SK-N-SH (cell line): ENCODE data around the gene CSKMT. TPM values are rescaled to one million over a fixed set of nuclear protein-coding genes. Genes with fewer than 3 reads are reported as not detected.
"Not testable (repeated sequence)": the region's sequence is repeated elsewhere in the genome, so short reads cannot be mapped to it uniquely, and the experiment has no call there.

Source experiments
- CTCF ChIA-PET: fragments of 300-600, 350-600 bp; formaldehyde crosslinking; extraction: SDS; loops from one replicate; lab custom pipeline; 2021; lab: Yijun Ruan, JAX
- POLR2A ChIA-PET: fragments of 350-600 bp; sonication (Branson Sonifier 250); formaldehyde crosslinking; extraction: SDS; loops from one replicate; lab custom pipeline; 2020; ENCODE audit warnings: antibody characterized with exemption, inconsistent platforms; lab: Yijun Ruan, JAX
- DNase-seq: peaks from one replicate; pipeline ENCODE4 v3.0.0; 2012
- H2AFZ ChIP-seq: fragments of 200-600 bp; sonication (generic); 2 replicates; pipeline ENCODE4 v1.8.1; 2016; ENCODE audit warnings: antibody characterized with exemption, mild to moderate bottlenecking, low read depth
- H3F3A ChIP-seq: fragments of 200-600 bp; sonication (generic); replicated peaks from 2 replicates; pipeline ENCODE3; 2016; ENCODE audit warnings: antibody characterized with exemption, mild to moderate bottlenecking; ENCODE audit not compliant: insufficient read depth
- H3K27ac ChIP-seq, 2 experiments: fragments of 200-500 bp in 1 of 2; fragments of 200-600 bp in 1 of 2; sonication (Bioruptor generic) in 1 of 2; sonication (generic), shearing (Covaris generic) in 1 of 2; 2 replicates each; pipeline versions ENCODE4 v1.5.1 to v1.6.1; 2014 to 2016; ENCODE audit warnings: low read depth in 2 of 2, inconsistent platforms in 1 of 2, low read length in 1 of 2, mild to moderate bottlenecking in 1 of 2, mixed read lengths in 1 of 2
- H3K27me3 ChIP-seq: fragments of 200-600 bp; sonication (generic), shearing (Covaris generic); 2 replicates; pipeline ENCODE4 v1.6.1; 2016; ENCODE audit warnings: mixed run types; ENCODE audit not compliant: insufficient read depth
- H3K36me3 ChIP-seq, 2 experiments: fragments of 200-500 bp in 1 of 2; fragments of 200-600 bp in 1 of 2; sonication (Bioruptor generic) in 1 of 2; sonication (generic) in 1 of 2; replicated peaks in 1 of 2; 2 replicates each; pipeline versions ENCODE3 to v1.5.1; 2014 to 2016; ENCODE audit warnings: low read length in 1 of 2, mild to moderate bottlenecking in 1 of 2; ENCODE audit not compliant: insufficient read depth in 2 of 2, control insufficient read depth in 1 of 2
- H3K4me1 ChIP-seq, 2 experiments: fragments of 200-500 bp in 1 of 2; fragments of 200-600 bp in 1 of 2; sonication (Bioruptor generic) in 1 of 2; sonication (generic), shearing (Covaris generic) in 1 of 2; 2 replicates each; pipeline versions ENCODE4 v1.5.1 to v1.6.1; 2014 to 2016; ENCODE audit warnings: low read depth in 1 of 2, low read length in 1 of 2, mixed run types in 1 of 2; ENCODE audit not compliant: insufficient read depth in 2 of 2, control insufficient read depth in 1 of 2
- H3K4me2 ChIP-seq: fragments of 200-600 bp; sonication (generic), shearing (Covaris generic); 2 replicates; pipeline ENCODE4 v1.6.1; 2017; ENCODE audit warnings: mixed run types
- H3K4me3 ChIP-seq, 2 experiments: fragments of 200-500 bp in 1 of 2; fragments of 200-600 bp in 1 of 2; sonication (Bioruptor generic) in 1 of 2; sonication (generic), shearing (Covaris generic) in 1 of 2; 2 replicates each; pipeline versions ENCODE4 v1.5.1 to v1.8.1; 2014 to 2016; ENCODE audit warnings: low read depth in 2 of 2, inconsistent platforms in 1 of 2, low read length in 1 of 2, mild to moderate bottlenecking in 1 of 2, mixed read lengths in 1 of 2, moderate library complexity in 1 of 2
- H3K79me2 ChIP-seq: fragments of 200-600 bp; sonication (generic); 2 replicates; pipeline ENCODE4 v1.8.1; 2017; ENCODE audit warnings: mild to moderate bottlenecking; ENCODE audit not compliant: insufficient read depth
- H3K9ac ChIP-seq: fragments of 200-600 bp; sonication (generic); 2 replicates; pipeline ENCODE4 v1.6.1; 2017; ENCODE audit warnings: mixed run types
- H3K9me2 ChIP-seq: fragments of 200-600 bp; sonication (generic); 2 replicates; pipeline ENCODE4 v1.6.1; 2017; ENCODE audit warnings: mixed run types
- H3K9me3 ChIP-seq: fragments of 200-600 bp; sonication (generic); 2 replicates; pipeline ENCODE4 v1.6.1; 2017; ENCODE audit warnings: mixed run types, mild to moderate bottlenecking, moderate library complexity
- H4K20me1 ChIP-seq: fragments of 200-600 bp; sonication (generic); 2 replicates; pipeline ENCODE4 v1.6.1; 2017; ENCODE audit warnings: mild to moderate bottlenecking, mixed run types; ENCODE audit not compliant: insufficient read depth
- JUND ChIP-seq: IDR thresholded peaks from 2 replicates; pipeline ENCODE4 v1.4.0; 2012
- MEF2A ChIP-seq: IDR thresholded peaks from 2 replicates; pipeline ENCODE4 v1.4.0; 2012; ENCODE audit warnings: low read depth, borderline replicate concordance
- MXI1 ChIP-seq: IDR thresholded peaks from 2 replicates; pipeline ENCODE4 v1.6.1; 2012; ENCODE audit warnings: mild to moderate bottlenecking, low read depth, low read length, improper control_type of control experiment
- RCOR1 ChIP-seq: fragments of 150-350 bp; IDR thresholded peaks from 2 replicates; pipeline ENCODE4 v1.6.1; 2017; ENCODE audit warnings: antibody characterized with exemption, low read length
- RFX5 ChIP-seq: IDR thresholded peaks from 2 replicates; pipeline ENCODE4 v1.6.1; 2012; ENCODE audit warnings: mild to moderate bottlenecking, improper control_type of control experiment, low read length
- RXRA ChIP-seq: IDR thresholded peaks from 2 replicates; pipeline ENCODE4 v1.4.0; 2012; ENCODE audit warnings: low read depth, mild to moderate bottlenecking, borderline replicate concordance
- TCF12 ChIP-seq: IDR thresholded peaks from 2 replicates; pipeline ENCODE4 v1.4.0; 2012
- WGBS: methylation state at CpG from one replicate; pipeline ENCODE4 v1.1.6; 2017; ENCODE audit warnings: low lambda C conversion rate; 5-methylcytosine and 5-hydroxymethylcytosine counted together
- polyA plus RNA-seq, 3 experiments: library from polyadenylated mRNA; depleted of rRNA; stranded (reverse); fragments of >200 nt; gene quantifications; 2 replicates each; pipeline ENCODE4 v1.2.3, GENCODE V29; 2012
- TF ChIP-seq, protein P1 (sequence below): fragments of 150-350 bp; IDR thresholded peaks from 2 replicates; pipeline ENCODE4 v1.6.1; 2016; ENCODE audit warnings: mild to moderate bottlenecking, low read depth, low read length
- TF ChIP-seq, protein P2 (sequence below): fragments of 150-350 bp; IDR thresholded peaks from 2 replicates; pipeline ENCODE4 v1.6.1; 2017; ENCODE audit warnings: antibody characterized with exemption, low read length, low read depth, borderline replicate concordance
- TF ChIP-seq, protein P3 (sequence below): IDR thresholded peaks from 2 replicates; pipeline ENCODE4 v1.4.0; 2012; ENCODE audit warnings: low read depth

The CSKMT gene
- polyA plus RNA-seq, 1 of the 3 experiments (the other 2 are of a cell fraction), result 11.1 TPM

DNA sequence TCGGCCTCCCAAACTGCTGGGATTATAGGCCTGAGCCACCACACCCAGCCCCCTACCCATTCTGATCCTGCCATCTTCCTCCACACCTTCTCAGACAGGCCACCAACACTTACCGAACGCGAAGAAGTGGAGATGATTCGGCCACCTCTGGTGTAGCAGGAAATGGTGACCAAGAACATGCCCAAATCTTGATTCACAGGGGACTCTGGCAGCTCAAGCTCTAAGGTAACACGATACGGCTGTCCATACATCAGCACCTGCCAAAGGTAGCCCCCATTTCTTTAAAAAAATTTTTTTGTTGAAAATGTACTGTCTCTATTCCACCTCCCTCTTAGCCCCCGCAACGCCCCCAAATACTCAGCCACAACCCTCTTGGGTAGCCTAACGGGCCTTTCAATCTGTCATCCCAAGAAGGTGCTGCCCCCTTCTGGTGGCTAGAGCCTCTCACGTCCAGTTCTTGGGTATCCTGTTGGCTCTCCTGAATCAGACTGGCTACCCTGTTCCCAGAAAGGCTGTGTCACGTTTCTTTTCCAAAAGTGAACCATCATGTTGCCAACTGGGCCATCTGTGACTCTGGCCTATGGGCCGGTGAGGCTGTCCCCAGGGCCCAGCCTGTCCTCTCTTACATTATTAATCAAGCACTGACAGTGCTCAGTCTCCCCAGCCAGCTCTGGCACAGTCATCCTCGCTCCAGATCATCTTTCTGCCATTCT is 29.5 kb downstream of the CSKMT start (continued):
- TF ChIP-seq MXI1, result 0 out of 2 replicates have a peak, but pooled peaks have one; percentile 35

DNA sequence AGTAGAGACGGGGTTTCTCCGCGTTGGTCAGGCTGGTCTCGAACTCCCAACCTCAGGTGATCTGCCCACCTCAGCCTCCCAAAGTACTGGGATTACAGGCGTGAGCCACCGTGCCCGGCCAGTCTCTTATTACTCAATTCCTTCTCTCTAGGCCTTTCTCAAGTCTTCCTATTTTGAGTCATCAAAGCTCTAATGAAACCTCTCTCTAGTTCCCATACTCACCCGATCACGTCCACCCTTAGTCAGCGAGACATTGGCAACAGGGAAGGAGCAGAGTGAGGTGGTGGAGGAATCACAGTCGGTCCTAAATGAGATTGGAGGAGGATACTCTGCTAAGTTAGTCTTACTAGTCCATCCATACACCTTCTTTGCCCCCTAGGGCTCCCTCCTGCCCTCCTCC is 37.1 kb downstream of the CSKMT start:
- no peak overlapping the region for H2AFZ ChIP-seq
- no peaks in the 10 kb centered on the region for H3K27me3 ChIP-seq
- no peak overlapping the region for H3K4me2 ChIP-seq
- ChIA-PET POLR2A (interaction anchor here (1.5 kb wide), 1 partner anchor 37 kb away, joined by 6 read pairs; the partner anchor contains the start of genes C11orf98 and CSKMT), CTCF (interaction anchor here (0.5 to 1.6 kb wide), 3 partner anchors 21 to 141 kb away, joined by 3 to 4 read pairs (median 4); no protein-coding TSS in a partner anchor)
- no peaks in the 10 kb centered on the region for H3K9me2 ChIP-seq
- WGBS, result 94% methylated on average over 11 of the region's 11 CpGs
- peaks cover 13% of the 10 kb centered on the region for H3F3A ChIP-seq
- H3K36me3 ChIP-seq, result peaks cover 9 to 17% of the 10 kb centered on the region in 2 experiments
- no peak overlapping the region for H3K27ac ChIP-seq
- peaks cover 12% of the 10 kb centered on the region; the same call in 1 of the 2 replicates for H3K79me2 ChIP-seq
- no peak overlapping the region for H3K9ac ChIP-seq
- H3K9me3 ChIP-seq, result no peaks in the 10 kb centered on the region
- H3K4me1 ChIP-seq, result peaks cover 7 to 18% of the 10 kb centered on the region in 2 experiments; a peak in 2 of 4 replicates
- no peak overlapping the region for H3K4me3 ChIP-seq
- TF ChIP-seq, protein P1, sequence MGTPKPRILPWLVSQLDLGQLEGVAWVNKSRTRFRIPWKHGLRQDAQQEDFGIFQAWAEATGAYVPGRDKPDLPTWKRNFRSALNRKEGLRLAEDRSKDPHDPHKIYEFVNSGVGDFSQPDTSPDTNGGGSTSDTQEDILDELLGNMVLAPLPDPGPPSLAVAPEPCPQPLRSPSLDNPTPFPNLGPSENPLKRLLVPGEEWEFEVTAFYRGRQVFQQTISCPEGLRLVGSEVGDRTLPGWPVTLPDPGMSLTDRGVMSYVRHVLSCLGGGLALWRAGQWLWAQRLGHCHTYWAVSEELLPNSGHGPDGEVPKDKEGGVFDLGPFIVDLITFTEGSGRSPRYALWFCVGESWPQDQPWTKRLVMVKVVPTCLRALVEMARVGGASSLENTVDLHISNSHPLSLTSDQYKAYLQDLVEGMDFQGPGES, result no peak
- TF ChIP-seq RCOR1, result no peak
- TF ChIP-seq TCF12, result no peak
- TF ChIP-seq RXRA, result no peak
- no peak for TF ChIP-seq RFX5
- TF ChIP-seq, protein P2, sequence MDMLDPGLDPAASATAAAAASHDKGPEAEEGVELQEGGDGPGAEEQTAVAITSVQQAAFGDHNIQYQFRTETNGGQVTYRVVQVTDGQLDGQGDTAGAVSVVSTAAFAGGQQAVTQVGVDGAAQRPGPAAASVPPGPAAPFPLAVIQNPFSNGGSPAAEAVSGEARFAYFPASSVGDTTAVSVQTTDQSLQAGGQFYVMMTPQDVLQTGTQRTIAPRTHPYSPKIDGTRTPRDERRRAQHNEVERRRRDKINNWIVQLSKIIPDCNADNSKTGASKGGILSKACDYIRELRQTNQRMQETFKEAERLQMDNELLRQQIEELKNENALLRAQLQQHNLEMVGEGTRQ, result no peak
- no peak for TF ChIP-seq JUND
- TF ChIP-seq, protein P3, sequence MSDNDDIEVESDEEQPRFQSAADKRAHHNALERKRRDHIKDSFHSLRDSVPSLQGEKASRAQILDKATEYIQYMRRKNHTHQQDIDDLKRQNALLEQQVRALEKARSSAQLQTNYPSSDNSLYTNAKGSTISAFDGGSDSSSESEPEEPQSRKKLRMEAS, result no peak
- no peak for TF ChIP-seq MXI1
- TF ChIP-seq MEF2A, result no peak
- DNase-seq, result no peak
- H4K20me1 ChIP-seq, result no peaks in the 10 kb centered on the region

DNA sequence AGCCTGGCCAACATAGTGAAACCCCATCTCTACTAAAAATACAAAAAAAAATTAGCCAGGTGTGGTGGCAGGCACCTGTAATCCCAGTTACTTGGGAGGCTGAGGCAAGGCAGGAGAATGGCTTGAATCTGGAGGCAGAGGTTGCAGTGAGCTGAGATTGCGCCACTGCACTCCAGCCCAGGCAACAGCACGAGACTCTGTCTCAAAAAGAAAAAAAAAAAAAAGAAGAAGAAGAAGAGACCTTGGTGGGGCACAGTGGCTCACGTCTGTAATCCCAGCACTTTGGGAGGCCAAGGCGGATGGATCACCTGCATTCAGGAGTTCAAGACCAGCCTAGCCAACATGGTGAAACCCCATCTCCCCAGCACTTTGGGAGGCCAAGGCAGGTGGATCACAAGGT is 38.8 kb downstream of the CSKMT start:
- H3K27me3 ChIP-seq, H3K27ac ChIP-seq, H3K9me3 ChIP-seq, H2AFZ ChIP-seq, H3K4me3 ChIP-seq, H3K4me2 ChIP-seq, DNase-seq, H3K9me2 ChIP-seq, H4K20me1 ChIP-seq, H3K9ac ChIP-seq: not testable (repeated sequence)
- WGBS, result 100% methylated on average over 4 of the region's 4 CpGs
- H3K79me2 ChIP-seq, result peaks cover 12% of the 10 kb centered on the region; the same call in 1 of the 2 replicates
- H3F3A ChIP-seq, result peaks cover 13% of the 10 kb centered on the region
- CTCF ChIA-PET, result interaction anchor here (1.1 to 6.6 kb wide), 2 partner anchors 9 to 23 kb away, joined by 3 to 48 read pairs; no protein-coding TSS in a partner anchor
- H3K36me3 ChIP-seq, result peaks cover 9 to 17% of the 10 kb centered on the region in 2 experiments
- H3K4me1 ChIP-seq, result peaks cover 13 to 35% of the 10 kb centered on the region in 2 experiments; a peak in 2 of 4 replicates
- POLR2A ChIA-PET, result interaction anchor here (0.7 kb wide), 1 partner anchor 834 kb away, joined by 4 read pairs; no protein-coding TSS in a partner anchor
